RPMI7951 (cell line): ENCODE data around the gene NAA25. TPM values are rescaled to one million over a fixed set of nuclear protein-coding genes. Genes with fewer than 3 reads are reported as not detected.
A peak's percentile ranks its signal among the peaks of the same experiment; 100 is the strongest.
"Not testable (repeated sequence)": the region's sequence is repeated elsewhere in the genome, so short reads cannot be mapped to it uniquely, and the experiment has no call there.

Source experiments
- DNase-seq: peaks from one replicate; pipeline ENCODE4 v3.0.0-alpha.2; 2012; ENCODE audit warnings: low read depth
- total RNA-seq: library from RNA; depleted of rRNA; stranded (reverse); fragments of >200 nt; shearing (Covaris generic); gene quantifications from 2 replicates; pipeline ENCODE4 v1.2.3, GENCODE V29; 2014

Gene NAA25
- total RNA-seq, 1 experiment from 2014 or later: 10.7 TPM

GRCh38 chr12:112116232-112117060, 7.9 kb upstream of the NAA25 start:
- peak; percentile 71 for DNase-seq

- DNase-seq: no peak
These were observed 6.9 kb upstream of the NAA25 start for GRCh38 chr12:112115259-112116045.

GRCh38 chr12:112112409-112113133, 4.0 kb upstream of the NAA25 start:
- no peak for DNase-seq

GRCh38 chr12:112111931-112112330, 3.3 kb upstream of the NAA25 start:
- DNase-seq: no peak

- not testable (repeated sequence) for DNase-seq
These were observed 2.4 kb upstream of the NAA25 start for GRCh38 chr12:112110787-112111662.

GRCh38 chr12:112107306-112108201, 1.0 kb downstream of the NAA25 start:
- DNase-seq: no peak

GRCh38 chr12:112105891-112106290, 2.7 kb downstream of the NAA25 start:
- DNase-seq: no peak

GRCh38 chr12:112103758-112104503, 4.7 kb downstream of the NAA25 start:
- DNase-seq: no peak

- DNase-seq: not testable (repeated sequence)
These were observed 5.8 kb downstream of the NAA25 start for GRCh38 chr12:112102746-112103145.

- no peak for DNase-seq
These were observed 6.5 kb downstream of the NAA25 start for GRCh38 chr12:112102127-112102526.

GRCh38 chr12:112100500-112100899, 8.1 kb downstream of the NAA25 start:
- not testable (repeated sequence) for DNase-seq

GRCh38 chr12:112097641-112098040, 10.9 kb downstream of the NAA25 start:
- no peak for DNase-seq

GRCh38 chr12:112096667-112097066, 11.9 kb downstream of the NAA25 start:
- DNase-seq: peak; percentile 63

- DNase-seq: no peak
These were observed 12.5 kb downstream of the NAA25 start for GRCh38 chr12:112096070-112096469.

- DNase-seq: no peak
These were observed 17.0 kb downstream of the NAA25 start for GRCh38 chr12:112091563-112091962.

- no peak for DNase-seq
These were observed 20.7 kb downstream of the NAA25 start for GRCh38 chr12:112087851-112088250.

GRCh38 chr12:112087055-112087850, 21.3 kb downstream of the NAA25 start:
- no peak for DNase-seq

GRCh38 chr12:112066566-112066965, 42.0 kb downstream of the NAA25 start:
- DNase-seq: no peak

- no peak for DNase-seq
These were observed 45.3 kb downstream of the NAA25 start for GRCh38 chr12:112063273-112063672.
